HepG2 (cell line): ENCODE measurements around the gene RNPEPL1. TPM values are rescaled to one million over a fixed set of nuclear protein-coding genes. Genes with fewer than 3 reads are reported as not detected.

Experiments
- CREM ChIP-seq, 2 experiments: sonication (generic) in 1 of 2; formaldehyde crosslinking in 1 of 2; IDR thresholded peaks; 2 replicates each; pipeline versions ENCODE4 v1.4.0 to v1.6.1; 2016 to 2020; ENCODE audit warnings: antibody characterized with exemption in 1 of 2, mild to moderate bottlenecking in 1 of 2, missing genetic modification reagents in 1 of 2
- EHMT2 ChIP-seq: fragments of 200-600 bp; sonication (generic); IDR thresholded peaks from 2 replicates; pipeline ENCODE4 v1.7.0; 2017; ENCODE audit warnings: antibody characterized with exemption, low read depth, low read length, borderline replicate concordance
- FOXP1 ChIP-seq, 2 experiments: fragments of 450-650 bp in 1 of 2; IDR thresholded peaks; 2 replicates each; pipeline ENCODE4 v1.6.1; 2017 to 2018; ENCODE audit warnings: antibody characterized with exemption in 1 of 2
- GMEB2 ChIP-seq: IDR thresholded peaks from 2 replicates; pipeline ENCODE4 v1.6.1; 2016; ENCODE audit warnings: missing biosample characterization, missing genetic modification reagents, low read depth
- JUN ChIP-seq: sonication (generic); formaldehyde crosslinking; IDR thresholded peaks from 2 replicates; pipeline ENCODE4 v1.4.0; 2020; ENCODE audit warnings: mild to moderate bottlenecking, missing genetic modification reagents
- NBN ChIP-seq: fragments of 450-650 bp; conservative IDR thresholded peaks from 2 replicates; pipeline ENCODE4 v1.6.1; 2017
- SAFB2 ChIP-seq: sonication (generic); formaldehyde crosslinking; IDR thresholded peaks from 2 replicates; pipeline ENCODE4 v1.5.1; 2020; ENCODE audit warnings: missing genetic modification reagents, low read depth, mild to moderate bottlenecking, borderline replicate concordance
- SP2 ChIP-seq: sonication (generic); formaldehyde crosslinking; IDR thresholded peaks from 2 replicates; pipeline ENCODE4 v1.5.1; 2020; ENCODE audit warnings: mild to moderate bottlenecking, missing genetic modification reagents
- SRF ChIP-seq: IDR thresholded peaks from 2 replicates; pipeline ENCODE4 v1.6.1; 2011; ENCODE audit warnings: mild to moderate bottlenecking, low read depth, low read length, moderate library complexity
- ZNF232 ChIP-seq: sonication (generic); formaldehyde crosslinking; IDR thresholded peaks from 2 replicates; pipeline ENCODE4 v1.4.0; 2020; ENCODE audit warnings: missing genetic modification reagents, borderline replicate concordance
- ZNF251 ChIP-seq: sonication (generic); formaldehyde crosslinking; IDR thresholded peaks from 2 replicates; pipeline ENCODE4 v1.9.0; 2021; ENCODE audit warnings: mild to moderate bottlenecking, missing genetic modification reagents
- ZNF614 ChIP-seq: IDR thresholded peaks from 2 replicates; pipeline ENCODE4 v1.6.1; 2018; ENCODE audit warnings: missing biosample characterization, missing genetic modification reagents, inconsistent platforms, borderline replicate concordance
- ZNF781 ChIP-seq: sonication (generic); formaldehyde crosslinking; IDR thresholded peaks from 2 replicates; pipeline ENCODE4 v1.5.1; 2020; ENCODE audit warnings: borderline replicate concordance, mild to moderate bottlenecking, missing genetic modification reagents; ENCODE audit errors: not compliant biosample characterization
- ZNF816 ChIP-seq: sonication (generic); formaldehyde crosslinking; IDR thresholded peaks from 2 replicates; pipeline ENCODE4 v1.8.0; 2022; ENCODE audit warnings: missing genetic modification reagents, mild to moderate bottlenecking, borderline replicate concordance
- polyA plus RNA-seq, 8 experiments: library from polyadenylated mRNA; depleted of rRNA in 3 of 8; stranded (reverse) in 7 of 8; unstranded in 1 of 8; fragments of >200 nt; fragmentation: Illumina TruSeq in 4 of 8; extraction: Trizol in 4 of 8; gene quantifications; 2 replicates each; pipeline versions ENCODE4 v1.2.1 to v1.2.3, GENCODE V29; 2011 to 2016; ENCODE audit warnings: low read depth in 4 of 8, missing spikeins in 1 of 8, mixed read lengths in 1 of 8; ENCODE audit not compliant: insufficient read depth in 1 of 8
- total RNA-seq, 5 experiments: library from RNA; depleted of rRNA; stranded (reverse); fragments of >200 nt; fragmentation: Illumina TruSeq; extraction: Trizol; gene quantifications; 2 replicates each; pipeline ENCODE4 v1.2.3, GENCODE V29; 2016; ENCODE audit warnings: low read depth in 1 of 5
- TF ChIP-seq, protein P1 (sequence below): sonication (generic); formaldehyde crosslinking; IDR thresholded peaks from 2 replicates; pipeline ENCODE4 v1.8.0; 2022; ENCODE audit warnings: missing genetic modification reagents, mild to moderate bottlenecking, borderline replicate concordance
- TF ChIP-seq, protein P2 (sequence below): sonication (generic); formaldehyde crosslinking; IDR thresholded peaks from 2 replicates; pipeline ENCODE4 v1.4.0; 2020; ENCODE audit warnings: missing genetic modification reagents
- TF ChIP-seq, protein P3 (sequence below): sonication (generic); formaldehyde crosslinking; IDR thresholded peaks from 2 replicates; pipeline ENCODE4 v1.5.0; 2020; ENCODE audit warnings: mild to moderate bottlenecking, missing genetic modification reagents, borderline replicate concordance

RNPEPL1 gene
- total and polyA plus RNA-seq, 2 of the 13 experiments (the other 11 are each of a cell fraction or from before 2014, with no cell fraction given), result 13.0 to 18.0 TPM

DNA sequence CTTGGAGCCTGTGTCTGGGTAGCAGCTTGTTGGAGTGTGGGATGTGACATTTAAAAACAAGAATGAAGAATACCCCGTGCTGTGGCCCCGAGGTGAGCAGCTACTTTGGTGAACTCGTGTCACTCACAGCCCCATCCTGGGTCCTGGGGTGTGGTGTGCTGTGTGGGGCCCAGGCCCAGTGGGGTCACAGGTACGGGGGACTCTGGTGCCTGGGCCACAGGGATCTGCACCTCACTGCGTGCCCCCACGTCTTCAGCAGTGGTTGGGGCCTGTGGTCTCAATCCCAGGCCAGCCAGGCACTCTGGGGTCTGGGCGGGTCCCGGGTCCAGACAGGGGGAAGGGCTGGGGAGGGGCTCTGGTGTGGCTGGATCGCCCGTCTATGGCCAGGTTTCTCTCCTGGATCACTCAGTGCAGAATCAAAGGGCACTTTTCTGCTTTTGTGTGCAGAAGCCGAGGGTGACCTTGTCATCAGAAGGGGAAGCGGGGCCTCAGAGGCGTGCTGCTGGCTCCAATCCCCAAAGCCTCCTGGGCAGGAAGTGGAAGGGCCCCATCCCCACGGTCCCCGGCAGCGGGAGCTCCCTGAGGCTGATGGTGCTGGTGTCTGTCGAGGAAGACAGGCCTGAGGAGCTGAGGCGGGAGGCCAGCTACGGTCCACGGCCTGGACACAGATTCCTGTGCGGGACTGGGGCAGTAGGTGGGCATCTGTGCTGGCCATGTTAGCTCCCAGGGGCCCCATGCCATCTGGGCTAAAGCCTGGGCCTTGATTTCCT lies 58.4 kb downstream of the RNPEPL1 start (continued):
- TF ChIP-seq GMEB2 (no peak), NBN (no peak), EHMT2 (no peak), ZNF614 (CRISPR knock-in tag) (no peak), SP2 (CRISPR knock-in tag) (no peak), FOXP1 (IDR thresholded peaks at IDR 0.05) (no peak), FOXP1 (CRISPR knock-in tag; IDR thresholded peaks at IDR 0.05) (peak; percentile 17; the same call in 1 of the 2 replicates), CREM (IDR thresholded peaks at IDR 0.05) (no peak; the same call in 1 of the 2 replicates), CREM (CRISPR knock-in tag; IDR thresholded peaks at IDR 0.05) (no peak), SRF (no peak), JUN (CRISPR knock-in tag) (0 out of 2 replicates have a peak, but pooled peaks have one; percentile 38), ZNF781 (peak; percentile 59), ZNF232 (CRISPR knock-in tag) (0 out of 2 replicates have a peak, but pooled peaks have one; percentile 24), SAFB2 (peak; percentile 50; the same call in 1 of the 2 replicates), ZNF816 (peak; percentile 94; the same call in 1 of the 2 replicates), ZNF251 (CRISPR knock-in tag) (no peak; the same call in 1 of the 2 replicates)
- TF ChIP-seq, protein P1, sequence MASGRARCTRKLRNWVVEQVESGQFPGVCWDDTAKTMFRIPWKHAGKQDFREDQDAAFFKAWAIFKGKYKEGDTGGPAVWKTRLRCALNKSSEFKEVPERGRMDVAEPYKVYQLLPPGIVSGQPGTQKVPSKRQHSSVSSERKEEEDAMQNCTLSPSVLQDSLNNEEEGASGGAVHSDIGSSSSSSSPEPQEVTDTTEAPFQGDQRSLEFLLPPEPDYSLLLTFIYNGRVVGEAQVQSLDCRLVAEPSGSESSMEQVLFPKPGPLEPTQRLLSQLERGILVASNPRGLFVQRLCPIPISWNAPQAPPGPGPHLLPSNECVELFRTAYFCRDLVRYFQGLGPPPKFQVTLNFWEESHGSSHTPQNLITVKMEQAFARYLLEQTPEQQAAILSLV, result peak; percentile 56; the same call in 1 of the 2 replicates
- TF ChIP-seq, protein P2, sequence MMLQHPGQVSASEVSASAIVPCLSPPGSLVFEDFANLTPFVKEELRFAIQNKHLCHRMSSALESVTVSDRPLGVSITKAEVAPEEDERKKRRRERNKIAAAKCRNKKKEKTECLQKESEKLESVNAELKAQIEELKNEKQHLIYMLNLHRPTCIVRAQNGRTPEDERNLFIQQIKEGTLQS (CRISPR knock-in tag), result peak; percentile 11; the same call in 1 of the 2 replicates
- TF ChIP-seq, protein P3, sequence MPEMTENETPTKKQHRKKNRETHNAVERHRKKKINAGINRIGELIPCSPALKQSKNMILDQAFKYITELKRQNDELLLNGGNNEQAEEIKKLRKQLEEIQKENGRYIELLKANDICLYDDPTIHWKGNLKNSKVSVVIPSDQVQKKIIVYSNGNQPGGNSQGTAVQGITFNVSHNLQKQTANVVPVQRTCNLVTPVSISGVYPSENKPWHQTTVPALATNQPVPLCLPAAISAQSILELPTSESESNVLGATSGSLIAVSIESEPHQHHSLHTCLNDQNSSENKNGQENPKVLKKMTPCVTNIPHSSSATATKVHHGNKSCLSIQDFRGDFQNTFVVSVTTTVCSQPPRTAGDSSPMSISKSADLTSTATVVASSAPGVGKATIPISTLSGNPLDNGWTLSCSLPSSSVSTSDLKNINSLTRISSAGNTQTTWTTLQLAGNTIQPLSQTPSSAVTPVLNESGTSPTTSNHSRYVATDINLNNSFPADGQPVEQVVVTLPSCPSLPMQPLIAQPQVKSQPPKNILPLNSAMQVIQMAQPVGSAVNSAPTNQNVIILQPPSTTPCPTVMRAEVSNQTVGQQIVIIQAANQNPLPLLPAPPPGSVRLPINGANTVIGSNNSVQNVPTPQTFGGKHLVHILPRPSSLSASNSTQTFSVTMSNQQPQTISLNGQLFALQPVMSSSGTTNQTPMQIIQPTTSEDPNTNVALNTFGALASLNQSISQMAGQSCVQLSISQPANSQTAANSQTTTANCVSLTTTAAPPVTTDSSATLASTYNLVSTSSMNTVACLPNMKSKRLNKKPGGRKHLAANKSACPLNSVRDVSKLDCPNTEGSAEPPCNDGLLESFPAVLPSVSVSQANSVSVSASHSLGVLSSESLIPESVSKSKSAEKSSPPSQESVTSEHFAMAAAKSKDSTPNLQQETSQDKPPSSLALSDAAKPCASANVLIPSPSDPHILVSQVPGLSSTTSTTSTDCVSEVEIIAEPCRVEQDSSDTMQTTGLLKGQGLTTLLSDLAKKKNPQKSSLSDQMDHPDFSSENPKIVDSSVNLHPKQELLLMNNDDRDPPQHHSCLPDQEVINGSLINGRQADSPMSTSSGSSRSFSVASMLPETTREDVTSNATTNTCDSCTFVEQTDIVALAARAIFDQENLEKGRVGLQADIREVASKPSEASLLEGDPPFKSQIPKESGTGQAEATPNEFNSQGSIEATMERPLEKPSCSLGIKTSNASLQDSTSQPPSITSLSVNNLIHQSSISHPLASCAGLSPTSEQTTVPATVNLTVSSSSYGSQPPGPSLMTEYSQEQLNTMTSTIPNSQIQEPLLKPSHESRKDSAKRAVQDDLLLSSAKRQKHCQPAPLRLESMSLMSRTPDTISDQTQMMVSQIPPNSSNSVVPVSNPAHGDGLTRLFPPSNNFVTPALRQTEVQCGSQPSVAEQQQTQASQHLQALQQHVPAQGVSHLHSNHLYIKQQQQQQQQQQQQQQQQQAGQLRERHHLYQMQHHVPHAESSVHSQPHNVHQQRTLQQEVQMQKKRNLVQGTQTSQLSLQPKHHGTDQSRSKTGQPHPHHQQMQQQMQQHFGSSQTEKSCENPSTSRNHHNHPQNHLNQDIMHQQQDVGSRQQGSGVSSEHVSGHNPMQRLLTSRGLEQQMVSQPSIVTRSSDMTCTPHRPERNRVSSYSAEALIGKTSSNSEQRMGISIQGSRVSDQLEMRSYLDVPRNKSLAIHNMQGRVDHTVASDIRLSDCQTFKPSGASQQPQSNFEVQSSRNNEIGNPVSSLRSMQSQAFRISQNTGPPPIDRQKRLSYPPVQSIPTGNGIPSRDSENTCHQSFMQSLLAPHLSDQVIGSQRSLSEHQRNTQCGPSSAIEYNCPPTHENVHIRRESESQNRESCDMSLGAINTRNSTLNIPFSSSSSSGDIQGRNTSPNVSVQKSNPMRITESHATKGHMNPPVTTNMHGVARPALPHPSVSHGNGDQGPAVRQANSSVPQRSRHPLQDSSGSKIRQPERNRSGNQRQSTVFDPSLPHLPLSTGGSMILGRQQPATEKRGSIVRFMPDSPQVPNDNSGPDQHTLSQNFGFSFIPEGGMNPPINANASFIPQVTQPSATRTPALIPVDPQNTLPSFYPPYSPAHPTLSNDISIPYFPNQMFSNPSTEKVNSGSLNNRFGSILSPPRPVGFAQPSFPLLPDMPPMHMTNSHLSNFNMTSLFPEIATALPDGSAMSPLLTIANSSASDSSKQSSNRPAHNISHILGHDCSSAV (CRISPR knock-in tag), result no peak
